ENCODE measurements around the gene TRAPPC14. TPM values are rescaled to one million over a fixed set of nuclear protein-coding genes. Genes with fewer than 3 reads are reported as not detected.
A peak's percentile ranks its signal among the peaks of the same experiment; 100 is the strongest.

TRAPPC14 gene
- polyA plus RNA-seq, 1 of the 3 experiments (the other 2 are of a cell fraction) = 13.9 TPM

DNA sequence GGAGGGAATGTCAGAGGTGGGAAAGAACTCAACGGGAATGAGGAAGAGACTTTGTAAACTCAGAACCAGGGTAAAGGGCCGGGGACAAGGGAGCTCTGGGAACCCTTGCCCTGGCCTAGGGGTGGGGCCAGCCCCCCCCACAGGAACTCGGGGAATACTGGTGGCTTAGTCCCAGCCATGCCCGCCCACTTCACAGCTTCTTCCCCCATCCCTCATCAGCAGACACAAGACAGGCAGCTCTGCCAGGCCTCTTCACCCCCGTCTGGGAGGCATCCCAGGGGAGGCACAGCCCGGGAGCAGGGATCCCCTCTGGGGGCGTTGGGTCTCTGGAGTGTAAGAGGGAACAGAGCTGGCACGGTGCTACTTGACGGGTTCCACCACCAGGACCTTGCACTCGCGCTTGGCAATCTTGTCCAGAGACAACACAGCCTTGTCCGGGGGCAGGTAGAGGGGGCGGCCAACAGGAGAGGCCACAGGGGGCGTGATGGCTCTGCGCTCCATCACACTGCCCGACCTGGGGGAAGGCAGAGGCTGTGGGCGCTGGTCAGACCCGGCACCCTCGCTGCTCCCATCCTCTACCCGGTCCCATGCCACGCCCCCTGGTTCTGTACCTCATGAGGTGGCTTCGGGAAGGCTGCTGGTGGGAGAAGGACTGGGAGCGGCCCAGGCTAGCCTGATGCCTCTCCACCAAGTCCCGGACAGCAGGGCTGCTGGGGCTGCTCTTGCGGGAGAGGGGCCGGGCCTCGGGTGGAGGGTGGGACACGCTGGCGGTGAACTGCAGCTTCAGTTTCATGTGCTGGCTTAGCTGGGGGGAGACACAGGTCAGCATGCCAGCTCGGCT lies 3.7 kb downstream of the TRAPPC14 start:
- no peak overlapping the region for H3K27ac ChIP-seq (ENCODE audit: low read depth in 2 of 2, low read length in 1 of 2)
- DNase-seq = no peak
- no peak overlapping the region for H2AFZ ChIP-seq (ENCODE audit: low read depth)
- ChIA-PET CTCF (interaction anchor here (1.2 to 3.9 kb wide), 2 partner anchors 23 to 62 kb away, joined by 3 to 33 read pairs; no protein-coding TSS in a partner anchor), POLR2A (interaction anchor here (0.9 to 1.6 kb wide), 3 partner anchors 12 to 26 kb away, joined by 4 to 5 read pairs (median 5); partner anchors contain the start of genes GPC2 and STAG3)
- 84% methylated on average over 29 of the region's 30 CpGs for WGBS (ENCODE audit: low lambda C conversion rate)
- no peak overlapping the region for H3K4me3 ChIP-seq (ENCODE audit: low read depth in 2 of 2, low read length in 1 of 2)
- H3K9ac ChIP-seq = no peak overlapping the region
- H3K4me2 ChIP-seq = no peak overlapping the region
- peaks cover 70% of the 10 kb centered on the region for H3K79me2 ChIP-seq (ENCODE audit: insufficient read depth)
- no peaks in the 10 kb centered on the region for H3K27me3 ChIP-seq (ENCODE audit: insufficient read depth)
- no peak for TF ChIP-seq CHD2 (IDR thresholded peaks at IDR 0.05; ENCODE audit: low read length, partially characterized antibody)
- no peak for TF ChIP-seq NRF1 (IDR thresholded peaks at IDR 0.05; ENCODE audit: low read depth, low read length)
- TF ChIP-seq RXRA (IDR thresholded peaks at IDR 0.05; ENCODE audit: borderline replicate concordance, low read depth) = no peak
- no peak; the same call in 1 of the 2 replicates for TF ChIP-seq POLR2AphosphoS5 (IDR thresholded peaks at IDR 0.05; ENCODE audit: low read depth, low read length)
- peaks cover 14 to 19% of the 10 kb centered on the region in 2 experiments; a peak in 2 of 4 replicates for H3K4me1 ChIP-seq (ENCODE audit: control insufficient read depth in 1 of 2, insufficient read depth in 2 of 2, low read depth in 1 of 2, low read length in 1 of 2)
- H3K36me3 ChIP-seq (replicated peaks in 1 of 2; ENCODE audit: control insufficient read depth in 1 of 2, insufficient read depth in 2 of 2, low read length in 1 of 2) = peaks cover 39 to 44% of the 10 kb centered on the region in 2 experiments
- peaks cover 15% of the 10 kb centered on the region for H3F3A ChIP-seq (replicated peaks; ENCODE audit: insufficient read depth)
- H3K9me2 ChIP-seq = no peaks in the 10 kb centered on the region
- H4K20me1 ChIP-seq (ENCODE audit: insufficient read depth) = peaks cover 20% of the 10 kb centered on the region
- H3K9me3 ChIP-seq = no peaks in the 10 kb centered on the region

- POLR2A ChIA-PET = interaction anchor here (0.9 to 1.5 kb wide), 3 partner anchors 13 to 27 kb away, joined by 3 to 5 read pairs (median 4); partner anchors contain the start of gene MBLAC1
- peak; percentile 21 for DNase-seq
- Histone ChIP-seq H3K27ac (ENCODE audit: low read depth in 2 of 2, low read length in 1 of 2) (no peak overlapping the region; a peak in 1 of 4 replicates), H3K79me2 (ENCODE audit: insufficient read depth) (peaks cover 78% of the 10 kb centered on the region), H3K4me1 (ENCODE audit: control insufficient read depth in 1 of 2, insufficient read depth in 2 of 2, low read depth in 1 of 2, low read length in 1 of 2) (peaks cover 18 to 21% of the 10 kb centered on the region in 2 experiments; a peak in 2 of 4 replicates), H3K36me3 (replicated peaks in 1 of 2; ENCODE audit: control insufficient read depth in 1 of 2, insufficient read depth in 2 of 2, low read length in 1 of 2) (peaks cover 39 to 44% of the 10 kb centered on the region in 2 experiments), H4K20me1 (ENCODE audit: insufficient read depth) (peaks cover 20% of the 10 kb centered on the region), H3K4me2 (no peak overlapping the region), H3K4me3 (ENCODE audit: low read depth in 2 of 2, low read length in 1 of 2) (no peak overlapping the region), H3K9ac (no peak overlapping the region), H3F3A (replicated peaks; ENCODE audit: insufficient read depth) (peaks cover 15% of the 10 kb centered on the region), H3K9me3 (no peaks in the 10 kb centered on the region), H2AFZ (ENCODE audit: low read depth) (no peak overlapping the region), H3K9me2 (no peaks in the 10 kb centered on the region), H3K27me3 (ENCODE audit: insufficient read depth) (no peaks in the 10 kb centered on the region)
- CTCF ChIA-PET = interaction anchor here (1.7 to 1.9 kb wide), 2 partner anchors 21 to 23 kb away, joined by 7 to 8 read pairs; no protein-coding TSS in a partner anchor
- TF ChIP-seq YY1 (IDR thresholded peaks at IDR 0.05; ENCODE audit: low read depth) (no peak), PBX3 (IDR thresholded peaks at IDR 0.05) (0 out of 2 replicates have a peak, but pooled peaks have one; percentile 1), FOSL2 (IDR thresholded peaks at IDR 0.05; ENCODE audit: borderline replicate concordance, low read depth) (no peak), NFIC (IDR thresholded peaks at IDR 0.05; ENCODE audit: borderline replicate concordance) (no peak), SMC3 (IDR thresholded peaks at IDR 0.05; ENCODE audit: low read depth, low read length) (no peak), JUND (IDR thresholded peaks at IDR 0.05) (0 out of 2 replicates have a peak, but pooled peaks have one; percentile 13)
- 92% methylated on average over 13 of the region's 16 CpGs for WGBS (ENCODE audit: low lambda C conversion rate)
Measured at GRCh38 chr7:100153708-100154535, 4.6 kb downstream of the TRAPPC14 start.
